Activated CD8-positive, alpha-beta memory T cell treated with anti-CD3 and anti-CD28 coated beads, Interleukin-2, amount 10 ng/mL, durations not matched to agents 7 days and 5 days (primary cell): Measurements from ENCODE around the gene ZNF658. TPM values are rescaled to one million over a fixed set of nuclear protein-coding genes. Genes with fewer than 3 reads are reported as not detected.
"Not testable (repeated sequence)": the region's sequence is repeated elsewhere in the genome, so short reads cannot be mapped to it uniquely, and the experiment has no call there.

Experiments used
- ATAC-seq: fragments of 150-1000 bp; cut with Tn5 transposase; one replicate; pipeline ENCODE4 v1.10.0; 2021; ENCODE audit warnings: moderate library complexity
- CTCF ChIA-PET: fragments of 350-600 bp; sonication (Branson Sonifier 250); formaldehyde crosslinking; loops from one replicate; lab custom pipeline; 2021; ENCODE audit warnings: antibody characterized with exemption; lab: Charles Lee
- DNase-seq: peaks from one replicate; pipeline ENCODE4 v3.0.0-alpha.2; 2020
- H3K27ac Mint-ChIP-seq: one replicate; pipeline ENCODE4 v1.8.0; 2021; ENCODE audit warnings: mild to moderate bottlenecking, mixed read lengths
- H3K27me3 Mint-ChIP-seq: one replicate; pipeline ENCODE4 v1.8.0; 2021; ENCODE audit warnings: mixed read lengths
- H3K36me3 Mint-ChIP-seq: one replicate; pipeline ENCODE4 v1.8.0; 2021; ENCODE audit warnings: mild to moderate bottlenecking, mixed read lengths
- H3K4me1 Mint-ChIP-seq: one replicate; pipeline ENCODE4 v1.8.0; 2021; ENCODE audit warnings: mixed read lengths
- H3K4me3 Mint-ChIP-seq: one replicate; pipeline ENCODE4 v1.8.0; 2021; ENCODE audit warnings: mild to moderate bottlenecking, moderate library complexity, mixed read lengths
- H3K9me3 Mint-ChIP-seq: one replicate; pipeline ENCODE4 v1.8.0; 2022; ENCODE audit warnings: low read depth, mixed read lengths
- total RNA-seq, 2 experiments: library from RNA; stranded (reverse); gene quantifications; one replicate each; pipeline ENCODE4 v1.2.3, GENCODE V29; 2021

ZNF658 gene
- total RNA-seq: 1 to 10 TPM; 2.3 to 3.7 TPM

- ATAC-seq: peak; percentile 97
- H3K27me3 Mint-ChIP-seq, H3K36me3 Mint-ChIP-seq, H3K4me1 Mint-ChIP-seq, CTCF ChIA-PET, H3K9me3 Mint-ChIP-seq: not testable (repeated sequence)
- peak within 1 kb of the TSS; percentile 85 for H3K4me3 Mint-ChIP-seq
- peak; percentile 83 for DNase-seq
- H3K27ac Mint-ChIP-seq: peak within 1 kb of the TSS; percentile 78
These were observed at the start of gene ZNF658 for GRCh38 chr9:66900490-66901131. Gene ZNF658, plus strand, starts transcription at chr9:66900725. Its CDS starts 2,837 bp downstream, at chr9:66903562.

DNA sequence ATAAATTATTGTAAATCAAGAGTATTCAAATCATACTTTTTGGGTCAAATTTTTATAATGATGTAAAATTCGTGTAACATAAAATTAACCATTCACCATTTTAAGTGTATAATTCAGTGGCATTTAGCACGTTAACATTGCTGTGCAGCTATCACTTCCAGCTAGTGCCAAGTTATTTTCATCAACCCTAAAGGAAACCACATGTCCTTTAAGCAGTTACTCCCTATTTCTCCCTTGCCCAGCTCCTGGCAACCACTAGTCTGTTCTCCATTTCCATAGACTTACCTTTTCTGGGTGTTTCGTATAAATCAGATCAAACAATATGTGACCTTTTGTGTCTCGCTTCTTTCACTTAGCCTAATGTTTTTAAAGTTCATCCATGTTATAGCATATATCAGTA lies 38.8 kb upstream of the ZNF658 start:
- ATAC-seq, H3K4me1 Mint-ChIP-seq: not testable (repeated sequence)

GRCh38 chr9:66868660-66869059 lies 31.9 kb upstream of the ZNF658 start:
- H3K4me1 Mint-ChIP-seq, H3K4me3 Mint-ChIP-seq, H3K27me3 Mint-ChIP-seq, CTCF ChIA-PET, H3K9me3 Mint-ChIP-seq, DNase-seq, ATAC-seq, H3K36me3 Mint-ChIP-seq, H3K27ac Mint-ChIP-seq: not testable (repeated sequence)

More for the DNA sequence above, 38.8 kb upstream of the ZNF658 start:
- H3K27ac Mint-ChIP-seq, H3K9me3 Mint-ChIP-seq, H3K36me3 Mint-ChIP-seq, DNase-seq, CTCF ChIA-PET, H3K4me3 Mint-ChIP-seq, H3K27me3 Mint-ChIP-seq: not testable (repeated sequence)

DNA sequence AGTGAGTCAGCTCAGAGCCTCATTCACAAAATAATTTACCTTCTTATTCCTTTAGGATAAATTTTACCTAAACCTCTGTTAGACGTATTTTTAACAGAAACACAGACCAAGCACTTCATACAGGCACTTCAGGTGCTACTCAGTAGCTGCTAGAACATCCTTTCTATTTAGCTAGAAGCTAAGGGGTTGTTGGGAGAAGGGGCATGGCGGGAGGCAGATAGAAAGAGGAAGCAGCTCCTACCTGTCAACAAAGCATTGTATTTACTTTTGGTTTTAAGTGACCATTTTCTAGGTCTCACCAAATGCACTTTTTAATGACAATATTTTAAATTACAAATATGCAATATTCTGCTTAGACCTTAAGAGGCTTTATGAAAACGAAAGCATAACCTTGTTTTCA lies 19.9 kb upstream of the ZNF658 start:
- H3K4me3 Mint-ChIP-seq, H3K4me1 Mint-ChIP-seq, H3K27ac Mint-ChIP-seq, H3K36me3 Mint-ChIP-seq, H3K27me3 Mint-ChIP-seq, DNase-seq, H3K9me3 Mint-ChIP-seq, ATAC-seq, CTCF ChIA-PET: not testable (repeated sequence)

- ATAC-seq, H3K9me3 Mint-ChIP-seq, DNase-seq, H3K27me3 Mint-ChIP-seq, H3K4me3 Mint-ChIP-seq, H3K27ac Mint-ChIP-seq, H3K36me3 Mint-ChIP-seq, H3K4me1 Mint-ChIP-seq, CTCF ChIA-PET: not testable (repeated sequence)
These were observed 18.7 kb upstream of the ZNF658 start for GRCh38 chr9:66881847-66882246.

DNA sequence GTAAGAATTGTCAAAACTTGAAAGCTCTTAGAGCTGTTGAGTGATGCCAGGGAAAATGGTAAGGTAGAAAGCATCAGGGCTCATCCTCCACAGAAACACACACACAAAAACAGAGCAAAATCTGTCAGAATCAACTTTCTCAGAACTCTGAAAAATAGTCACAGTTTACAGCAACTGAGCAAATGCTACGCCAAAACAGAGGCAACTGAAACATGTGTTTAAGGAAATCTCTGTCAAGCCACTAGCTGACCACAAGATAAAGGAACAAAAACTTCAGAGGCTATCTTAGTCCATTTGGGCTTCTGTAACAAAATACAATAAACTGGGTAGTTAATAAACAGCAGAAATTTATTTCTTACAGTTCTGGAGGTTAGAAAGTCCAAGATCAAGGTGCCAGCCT lies 10.2 kb upstream of the ZNF658 start:
- H3K27ac Mint-ChIP-seq, H3K9me3 Mint-ChIP-seq, H3K4me3 Mint-ChIP-seq, ATAC-seq, CTCF ChIA-PET, H3K4me1 Mint-ChIP-seq, H3K36me3 Mint-ChIP-seq, H3K27me3 Mint-ChIP-seq, DNase-seq: not testable (repeated sequence)

- H3K27me3 Mint-ChIP-seq, DNase-seq, CTCF ChIA-PET, H3K9me3 Mint-ChIP-seq, H3K27ac Mint-ChIP-seq, H3K4me1 Mint-ChIP-seq, H3K36me3 Mint-ChIP-seq: not testable (repeated sequence)
- H3K4me3 Mint-ChIP-seq: peak overlapping the region; percentile 85
- ATAC-seq: peak; percentile 17
These were observed 616 bp downstream of the ZNF658 start for GRCh38 chr9:66901141-66901540.

DNA sequence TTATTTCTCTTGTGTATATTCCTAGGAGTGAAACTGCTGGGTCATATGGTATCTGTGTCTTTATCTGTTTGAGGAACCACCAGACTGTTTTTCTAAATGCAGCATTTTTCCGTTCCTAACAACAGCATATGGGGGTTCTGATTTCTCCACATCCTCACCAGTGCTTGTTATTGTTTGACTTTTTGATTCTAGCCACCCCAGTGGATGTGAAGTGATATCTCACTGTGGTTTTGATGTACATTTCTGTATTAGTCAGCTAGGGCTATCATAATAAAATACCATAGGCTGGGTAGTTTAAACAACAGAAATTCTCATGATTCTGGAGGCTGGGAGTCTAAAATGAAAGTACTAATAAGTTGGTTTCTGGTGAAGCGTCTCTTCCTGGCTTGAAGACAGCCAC lies 9.0 kb downstream of the ZNF658 start:
- CTCF ChIA-PET, DNase-seq, H3K27ac Mint-ChIP-seq, H3K9me3 Mint-ChIP-seq, H3K36me3 Mint-ChIP-seq, H3K4me1 Mint-ChIP-seq, H3K4me3 Mint-ChIP-seq, H3K27me3 Mint-ChIP-seq, ATAC-seq: not testable (repeated sequence)

- H3K27ac Mint-ChIP-seq, H3K4me3 Mint-ChIP-seq, H3K36me3 Mint-ChIP-seq, DNase-seq, H3K4me1 Mint-ChIP-seq, CTCF ChIA-PET, H3K9me3 Mint-ChIP-seq, ATAC-seq, H3K27me3 Mint-ChIP-seq: not testable (repeated sequence)
These were observed 19.5 kb downstream of the ZNF658 start for GRCh38 chr9:66920072-66920471.

- H3K36me3 Mint-ChIP-seq, ATAC-seq, H3K27ac Mint-ChIP-seq, H3K9me3 Mint-ChIP-seq, CTCF ChIA-PET, DNase-seq, H3K4me1 Mint-ChIP-seq, H3K4me3 Mint-ChIP-seq, H3K27me3 Mint-ChIP-seq: not testable (repeated sequence)
These were observed 35.8 kb downstream of the ZNF658 start for GRCh38 chr9:66936194-66936870.

- CTCF ChIA-PET, DNase-seq, H3K4me3 Mint-ChIP-seq, H3K27me3 Mint-ChIP-seq, H3K9me3 Mint-ChIP-seq, ATAC-seq, H3K27ac Mint-ChIP-seq, H3K4me1 Mint-ChIP-seq, H3K36me3 Mint-ChIP-seq: not testable (repeated sequence)
These were observed 37.1 kb downstream of the ZNF658 start for GRCh38 chr9:66937662-66938061.

GRCh38 chr9:66938322-66938721 lies 37.8 kb downstream of the ZNF658 start:
- DNase-seq, CTCF ChIA-PET, H3K36me3 Mint-ChIP-seq, H3K4me1 Mint-ChIP-seq, H3K9me3 Mint-ChIP-seq, H3K27me3 Mint-ChIP-seq, H3K4me3 Mint-ChIP-seq, H3K27ac Mint-ChIP-seq, ATAC-seq: not testable (repeated sequence)

DNA sequence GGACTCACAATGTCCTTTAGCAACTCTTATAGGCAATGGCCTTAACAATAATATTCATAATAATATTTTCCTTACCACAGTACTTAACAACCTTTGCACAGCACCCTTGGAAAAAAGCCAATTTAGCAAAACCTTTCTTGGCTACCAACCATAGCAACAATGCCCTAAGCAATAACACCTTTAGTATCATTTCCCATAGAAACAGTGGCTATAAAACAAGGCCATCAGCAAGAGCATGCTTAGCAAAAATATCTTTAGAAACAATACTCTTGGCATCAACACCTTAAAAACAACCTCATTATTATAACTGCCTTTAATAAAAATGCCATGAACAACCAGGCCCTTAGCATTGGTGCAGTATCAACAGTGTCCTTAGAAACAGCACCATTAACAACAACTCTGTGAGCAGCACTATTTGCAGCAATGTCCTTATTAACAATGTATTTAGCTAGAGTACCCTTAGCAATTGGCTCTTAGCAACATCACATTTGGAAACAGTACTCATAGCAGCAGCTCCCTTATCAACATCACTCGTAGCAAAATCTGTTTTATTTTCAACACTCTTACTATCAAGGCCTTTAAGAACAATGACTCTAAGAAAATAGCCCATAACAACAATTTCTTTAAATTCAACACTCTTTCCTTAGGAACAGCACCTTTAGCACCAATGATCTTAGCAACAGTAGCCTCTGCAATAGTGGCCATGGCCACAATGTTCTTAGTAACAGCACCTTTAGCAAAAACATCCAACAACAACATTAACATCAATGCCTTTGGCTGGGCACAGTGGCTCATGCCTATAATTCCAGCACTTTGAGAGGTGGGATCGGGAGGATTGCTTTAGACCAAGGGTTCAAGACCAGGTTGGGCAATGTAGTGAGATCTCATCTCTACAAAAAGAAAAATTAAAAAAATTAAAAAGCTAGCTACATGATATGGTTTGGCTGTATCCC lies 39.6 kb downstream of the ZNF658 start:
- H3K4me3 Mint-ChIP-seq, H3K4me1 Mint-ChIP-seq, CTCF ChIA-PET, H3K27me3 Mint-ChIP-seq, ATAC-seq, H3K27ac Mint-ChIP-seq, H3K36me3 Mint-ChIP-seq, H3K9me3 Mint-ChIP-seq, DNase-seq: not testable (repeated sequence)
